Liver (tissue), 9 donors: Measurements from ENCODE around the gene BTG3. TPM values are rescaled to one million over a fixed set of nuclear protein-coding genes. Genes with fewer than 3 reads are reported as not detected.

Source experiments
- DNase-seq: peaks from one replicate; pipeline ENCODE4 v3.0.0-alpha.2; 2017; ENCODE audit warnings: low spot score
- H3K27ac ChIP-seq, 2 donors: one replicate each; pipeline ENCODE4 v1.7.0; 2013; ENCODE audit warnings: inconsistent platforms in 2 of 2, low read length in 2 of 2, control low read depth in 1 of 2, low read depth in 1 of 2, mild to moderate bottlenecking in 1 of 2
- H3K27me3 ChIP-seq, 4 donors: one replicate each; pipeline versions ENCODE4 v1.6.1 to v1.7.0; 2013; ENCODE audit warnings: low read length in 3 of 4, inconsistent platforms in 1 of 4, mild to moderate bottlenecking in 1 of 4, moderate library complexity in 1 of 4; ENCODE audit not compliant: control insufficient read depth in 4 of 4, insufficient read depth in 4 of 4
- H3K36me3 ChIP-seq, 4 donors: one replicate each; pipeline versions ENCODE4 v1.6.1 to v1.7.0; 2013; ENCODE audit warnings: low read length in 3 of 4, mild to moderate bottlenecking in 3 of 4, low read depth in 1 of 4, moderate library complexity in 1 of 4; ENCODE audit not compliant: control insufficient read depth in 4 of 4, insufficient read depth in 3 of 4
- H3K4me1 ChIP-seq, 4 donors: one replicate each; pipeline versions ENCODE4 v1.6.1 to v1.7.0; 2013; ENCODE audit warnings: low read length in 3 of 4, mild to moderate bottlenecking in 3 of 4, moderate library complexity in 1 of 4; ENCODE audit not compliant: control insufficient read depth in 4 of 4, insufficient read depth in 4 of 4
- H3K4me3 ChIP-seq, 3 donors: one replicate each; pipeline versions ENCODE4 v1.6.1 to v1.7.0; 2013; ENCODE audit warnings: low read length in 3 of 3, control low read depth in 1 of 3, low read depth in 1 of 3, mild to moderate bottlenecking in 1 of 3
- H3K9ac ChIP-seq, 2 donors: one replicate each; pipeline ENCODE4 v1.7.0; 2013; ENCODE audit warnings: low read length in 2 of 2, mild to moderate bottlenecking in 2 of 2, moderate library complexity in 2 of 2, control low read depth in 1 of 2, low read depth in 1 of 2
- H3K9me3 ChIP-seq, 4 donors: one replicate each; pipeline versions ENCODE4 v1.6.1 to v1.7.0; 2013; ENCODE audit warnings: low read length in 3 of 4; ENCODE audit not compliant: control insufficient read depth in 4 of 4
- ATF3 ChIP-seq: IDR thresholded peaks from 2 replicates; pipeline ENCODE4 v1.6.1; 2016; ENCODE audit warnings: antibody characterized with exemption
- EGR1 ChIP-seq, 2 donors: IDR thresholded peaks; 2 replicates each; pipeline ENCODE4 v1.6.1; 2016 to 2018; ENCODE audit warnings: antibody characterized with exemption in 2 of 2, low read depth in 2 of 2
- FOXA1 ChIP-seq: IDR thresholded peaks from 2 replicates; pipeline ENCODE4 v1.6.1; 2016; ENCODE audit warnings: antibody characterized with exemption
- FOXA2 ChIP-seq: IDR thresholded peaks from 2 replicates; pipeline ENCODE4 v1.6.1; 2016; ENCODE audit warnings: antibody characterized with exemption
- GABPA ChIP-seq, 2 donors: IDR thresholded peaks in 1 of 2; conservative IDR thresholded peaks in 1 of 2; 2 replicates each; pipeline ENCODE4 v1.6.1; 2016; ENCODE audit warnings: antibody characterized with exemption in 2 of 2, mild to moderate bottlenecking in 1 of 2, moderate library complexity in 1 of 2
- HNF4A ChIP-seq, 2 donors: conservative IDR thresholded peaks; 2 replicates each; pipeline ENCODE4 v1.6.1; 2016; ENCODE audit warnings: antibody characterized with exemption in 2 of 2, mild to moderate bottlenecking in 2 of 2
- HNF4G ChIP-seq: IDR thresholded peaks from 2 replicates; pipeline ENCODE4 v1.6.1; 2016; ENCODE audit warnings: antibody characterized with exemption
- JUND ChIP-seq, 2 donors: IDR thresholded peaks; 2 replicates each; pipeline ENCODE4 v1.6.1; 2016; ENCODE audit warnings: antibody characterized with exemption in 2 of 2
- NR2F2 ChIP-seq: IDR thresholded peaks from 2 replicates; pipeline ENCODE4 v1.6.1; 2016; ENCODE audit warnings: antibody characterized with exemption
- RAD21 ChIP-seq, 2 donors: IDR thresholded peaks; 2 replicates each; pipeline ENCODE4 v1.6.1; 2016; ENCODE audit warnings: antibody characterized with exemption in 2 of 2, mild to moderate bottlenecking in 2 of 2
- RXRA ChIP-seq, 2 donors: IDR thresholded peaks; 2 replicates each; pipeline ENCODE4 v1.6.1; 2017 to 2018; ENCODE audit warnings: antibody characterized with exemption in 2 of 2, mild to moderate bottlenecking in 1 of 2
- SP1 ChIP-seq: IDR thresholded peaks from 2 replicates; pipeline ENCODE4 v1.6.1; 2018; ENCODE audit warnings: antibody characterized with exemption, mild to moderate bottlenecking
- TAF1 ChIP-seq: conservative IDR thresholded peaks from 2 replicates; pipeline ENCODE4 v1.6.1; 2016; ENCODE audit warnings: antibody characterized with exemption, mild to moderate bottlenecking
- YY1 ChIP-seq: IDR thresholded peaks from 2 replicates; pipeline ENCODE4 v1.6.1; 2016; ENCODE audit warnings: antibody characterized with exemption, mild to moderate bottlenecking
- WGBS: extraction: QIAGEN DNeasy Blood & Tissue Kit; methylation state at CpG from one replicate; pipeline ENCODE4 v1.1.7; 2013; 5-methylcytosine and 5-hydroxymethylcytosine counted together
- polyA plus RNA-seq, 2 donors: library from polyadenylated mRNA; stranded (reverse) in 1 of 2; unstranded in 1 of 2; fragments of 200-250 nt in 1 of 2; fragments of >200 nt in 1 of 2; fragmentation: Nextera tagmentation in 1 of 2; extraction: Ambion mirVana in 1 of 2; gene quantifications; one replicate each; pipeline versions ENCODE4 v1.2.1 to v1.2.3, GENCODE V29; 2013 to 2015
- total RNA-seq, 2 donors: library from RNA; depleted of rRNA; stranded (reverse); fragments of >200 nt; gene quantifications; one replicate each; pipeline ENCODE4 v1.2.3, GENCODE V29; 2014
- TF ChIP-seq, protein P1 (sequence below): IDR thresholded peaks from 2 replicates; pipeline ENCODE4 v1.6.1; 2016; ENCODE audit warnings: antibody characterized with exemption
- TF ChIP-seq, protein P2 (sequence below): IDR thresholded peaks from 2 replicates; pipeline ENCODE4 v1.6.1; 2016; ENCODE audit warnings: antibody characterized with exemption, mild to moderate bottlenecking
- TF ChIP-seq, protein P3 (sequence below): IDR thresholded peaks from 2 replicates; pipeline ENCODE4 v1.6.1; 2016; ENCODE audit warnings: antibody characterized with exemption
- donor health status: healthy.
- donor health status: healthy.
- donor health status: healthy.
- donor health status: healthy.
- donor health status: healthy.

BTG3 gene
- total and polyA plus RNA-seq, 4 donors, result 4.1 to 25.5 (median 5.5) TPM

DNA sequence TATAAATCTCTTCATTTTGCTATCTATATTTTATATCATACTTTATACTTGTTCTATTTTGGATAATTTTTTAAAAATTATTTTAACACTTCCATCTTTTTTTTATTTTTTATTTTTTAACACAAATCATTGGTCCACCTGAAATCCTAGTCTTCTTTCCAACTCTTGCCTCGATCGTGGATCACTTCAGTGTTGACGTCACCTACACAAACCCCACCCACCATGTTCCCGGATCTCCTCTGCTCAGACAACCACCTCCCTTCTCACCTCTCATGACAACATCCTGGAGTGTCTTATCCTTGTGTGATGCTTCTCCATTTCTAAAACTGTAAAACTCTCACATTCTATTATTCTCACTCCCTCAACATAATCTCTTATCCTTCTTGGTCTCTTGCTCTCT lies 34.1 kb upstream of the BTG3 start:
- Histone ChIP-seq H3K4me1 (peaks cover 0 to 6% (median 1%) of the 10 kb centered on the region in 4 donors), H3K27ac (no peak overlapping the region), H3K9me3 (peaks cover 0 to 2% (median under 1%) of the 10 kb centered on the region in 4 donors), H3K36me3 (no peaks in the 10 kb centered on the region), H3K4me3 (no peak overlapping the region), H3K9ac (no peak overlapping the region), H3K27me3 (no peaks in the 10 kb centered on the region)
- no peak for DNase-seq
- WGBS, result 88% methylated on average over 4 of the region's 4 CpGs
- TF ChIP-seq RXRA (IDR thresholded peaks at IDR 0.05) (no peak), HNF4G (no peak), FOXA2 (no peak), RAD21 (IDR thresholded peaks at IDR 0.05) (no peak)

GRCh38 chr21:17644186-17644585 lies 31.5 kb upstream of the BTG3 start:
- Histone ChIP-seq H3K9ac (no peak overlapping the region), H3K9me3 (peaks cover 0 to 2% (median 2%) of the 10 kb centered on the region in 4 donors), H3K4me3 (no peak overlapping the region), H3K27ac (no peak overlapping the region), H3K4me1 (peaks cover 0 to 2% (median 0%) of the 10 kb centered on the region in 4 donors), H3K27me3 (no peaks in the 10 kb centered on the region), H3K36me3 (no peaks in the 10 kb centered on the region)
- no peak for DNase-seq
- TF ChIP-seq GABPA (IDR thresholded peaks at IDR 0.05 in 1 of 2, conservative IDR thresholded peaks at IDR 0.05 in 1 of 2) (no peak), TAF1 (no peak), JUND (IDR thresholded peaks at IDR 0.05) (no peak), HNF4A (conservative IDR thresholded peaks at IDR 0.05) (no peak), SP1 (no peak), HNF4G (no peak), FOXA2 (no peak), FOXA1 (no peak), RXRA (IDR thresholded peaks at IDR 0.05) (no peak), YY1 (no peak), ATF3 (no peak)
- TF ChIP-seq, protein P1, sequence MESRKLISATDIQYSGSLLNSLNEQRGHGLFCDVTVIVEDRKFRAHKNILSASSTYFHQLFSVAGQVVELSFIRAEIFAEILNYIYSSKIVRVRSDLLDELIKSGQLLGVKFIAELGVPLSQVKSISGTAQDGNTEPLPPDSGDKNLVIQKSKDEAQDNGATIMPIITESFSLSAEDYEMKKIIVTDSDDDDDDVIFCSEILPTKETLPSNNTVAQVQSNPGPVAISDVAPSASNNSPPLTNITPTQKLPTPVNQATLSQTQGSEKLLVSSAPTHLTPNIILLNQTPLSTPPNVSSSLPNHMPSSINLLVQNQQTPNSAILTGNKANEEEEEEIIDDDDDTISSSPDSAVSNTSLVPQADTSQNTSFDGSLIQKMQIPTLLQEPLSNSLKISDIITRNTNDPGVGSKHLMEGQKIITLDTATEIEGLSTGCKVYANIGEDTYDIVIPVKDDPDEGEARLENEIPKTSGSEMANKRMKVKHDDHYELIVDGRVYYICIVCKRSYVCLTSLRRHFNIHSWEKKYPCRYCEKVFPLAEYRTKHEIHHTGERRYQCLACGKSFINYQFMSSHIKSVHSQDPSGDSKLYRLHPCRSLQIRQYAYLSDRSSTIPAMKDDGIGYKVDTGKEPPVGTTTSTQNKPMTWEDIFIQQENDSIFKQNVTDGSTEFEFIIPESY, result no peak

GRCh38 chr21:17640821-17641220 lies 28.1 kb upstream of the BTG3 start:
- no peak overlapping the region for H3K9ac ChIP-seq
- peaks cover 0 to 2% (median 0%) of the 10 kb centered on the region in 4 donors for H3K9me3 ChIP-seq
- H3K36me3 ChIP-seq, result no peaks in the 10 kb centered on the region
- WGBS, result 78% methylated on average over 2 of the region's 2 CpGs
- no peak overlapping the region for H3K27ac ChIP-seq
- DNase-seq, result no peak
- TF ChIP-seq ATF3 (no peak), TAF1 (no peak), RXRA (IDR thresholded peaks at IDR 0.05) (no peak), NR2F2 (no peak), HNF4A (conservative IDR thresholded peaks at IDR 0.05) (no peak), EGR1 (IDR thresholded peaks at IDR 0.05; ENCODE audit: low read depth in 2 of 2) (no peak), FOXA1 (no peak), YY1 (no peak), FOXA2 (no peak), SP1 (no peak)
- TF ChIP-seq, protein P2, sequence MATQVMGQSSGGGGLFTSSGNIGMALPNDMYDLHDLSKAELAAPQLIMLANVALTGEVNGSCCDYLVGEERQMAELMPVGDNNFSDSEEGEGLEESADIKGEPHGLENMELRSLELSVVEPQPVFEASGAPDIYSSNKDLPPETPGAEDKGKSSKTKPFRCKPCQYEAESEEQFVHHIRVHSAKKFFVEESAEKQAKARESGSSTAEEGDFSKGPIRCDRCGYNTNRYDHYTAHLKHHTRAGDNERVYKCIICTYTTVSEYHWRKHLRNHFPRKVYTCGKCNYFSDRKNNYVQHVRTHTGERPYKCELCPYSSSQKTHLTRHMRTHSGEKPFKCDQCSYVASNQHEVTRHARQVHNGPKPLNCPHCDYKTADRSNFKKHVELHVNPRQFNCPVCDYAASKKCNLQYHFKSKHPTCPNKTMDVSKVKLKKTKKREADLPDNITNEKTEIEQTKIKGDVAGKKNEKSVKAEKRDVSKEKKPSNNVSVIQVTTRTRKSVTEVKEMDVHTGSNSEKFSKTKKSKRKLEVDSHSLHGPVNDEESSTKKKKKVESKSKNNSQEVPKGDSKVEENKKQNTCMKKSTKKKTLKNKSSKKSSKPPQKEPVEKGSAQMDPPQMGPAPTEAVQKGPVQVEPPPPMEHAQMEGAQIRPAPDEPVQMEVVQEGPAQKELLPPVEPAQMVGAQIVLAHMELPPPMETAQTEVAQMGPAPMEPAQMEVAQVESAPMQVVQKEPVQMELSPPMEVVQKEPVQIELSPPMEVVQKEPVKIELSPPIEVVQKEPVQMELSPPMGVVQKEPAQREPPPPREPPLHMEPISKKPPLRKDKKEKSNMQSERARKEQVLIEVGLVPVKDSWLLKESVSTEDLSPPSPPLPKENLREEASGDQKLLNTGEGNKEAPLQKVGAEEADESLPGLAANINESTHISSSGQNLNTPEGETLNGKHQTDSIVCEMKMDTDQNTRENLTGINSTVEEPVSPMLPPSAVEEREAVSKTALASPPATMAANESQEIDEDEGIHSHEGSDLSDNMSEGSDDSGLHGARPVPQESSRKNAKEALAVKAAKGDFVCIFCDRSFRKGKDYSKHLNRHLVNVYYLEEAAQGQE, result no peak
- TF ChIP-seq, protein P3, sequence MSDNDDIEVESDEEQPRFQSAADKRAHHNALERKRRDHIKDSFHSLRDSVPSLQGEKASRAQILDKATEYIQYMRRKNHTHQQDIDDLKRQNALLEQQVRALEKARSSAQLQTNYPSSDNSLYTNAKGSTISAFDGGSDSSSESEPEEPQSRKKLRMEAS, result no peak
- TF ChIP-seq, protein P1, result no peak
- H3K27me3 ChIP-seq, result no peaks in the 10 kb centered on the region
- no peaks in the 10 kb centered on the region for H3K4me1 ChIP-seq
- no peak overlapping the region for H3K4me3 ChIP-seq
